Natural killer cell (primary cell): ENCODE data around the gene IL1B. TPM values are rescaled to one million over a fixed set of nuclear protein-coding genes. Genes with fewer than 3 reads are reported as not detected.

Source experiments
- ATAC-seq, 3 donors: fragments of 150-1000 bp in 2 of 3; fragments of 200-7000 bp in 1 of 3; cut with Tn5 transposase; 1 replicate in 1 of 3; 2 replicates in 2 of 3; pipeline ENCODE4 v1.10.0; 2021; ENCODE audit warnings: mild to moderate bottlenecking in 2 of 3, moderate library complexity in 2 of 3
- DNase-seq, 2 donors: peaks; one replicate each; pipeline versions ENCODE4 v3.0.0 to v3.0.0-alpha.2; 2013 to 2021; ENCODE audit warnings: mixed read lengths in 1 of 2
- H3K27ac ChIP-seq: one replicate; pipeline ENCODE4 v1.5.1; 2013; ENCODE audit warnings: mild to moderate bottlenecking, low read length
- H3K27me3 ChIP-seq: one replicate; pipeline ENCODE4 v1.6.1; 2013; ENCODE audit warnings: low read length; ENCODE audit not compliant: control insufficient read depth, insufficient read depth
- H3K36me3 ChIP-seq: one replicate; pipeline ENCODE4 v1.6.1; 2013; ENCODE audit warnings: low read length; ENCODE audit not compliant: control insufficient read depth, insufficient read depth
- H3K4me1 ChIP-seq: one replicate; pipeline ENCODE4 v1.6.1; 2013; ENCODE audit warnings: low read length; ENCODE audit not compliant: control insufficient read depth, insufficient read depth
- H3K4me3 ChIP-seq: one replicate; pipeline ENCODE4 v1.5.1; 2013; ENCODE audit warnings: low read length
- H3K9me3 ChIP-seq: one replicate; pipeline ENCODE4 v1.6.1; 2013; ENCODE audit warnings: low read length; ENCODE audit not compliant: control insufficient read depth, insufficient read depth
- H3K27ac Mint-ChIP-seq, 2 donors: one replicate each; pipeline ENCODE4 v1.8.0; 2022; ENCODE audit warnings: mild to moderate bottlenecking in 2 of 2, mixed read lengths in 2 of 2, moderate library complexity in 1 of 2
- H3K27me3 Mint-ChIP-seq, 2 donors: one replicate each; pipeline ENCODE4 v1.8.0; 2022; ENCODE audit warnings: low read depth in 2 of 2, mixed read lengths in 2 of 2
- H3K36me3 Mint-ChIP-seq: one replicate; pipeline ENCODE4 v1.8.0; 2022; ENCODE audit warnings: mixed read lengths
- H3K4me1 Mint-ChIP-seq, 2 donors: one replicate each; pipeline ENCODE4 v1.8.0; 2022; ENCODE audit warnings: mixed read lengths in 2 of 2
- H3K4me3 Mint-ChIP-seq: one replicate; pipeline ENCODE4 v1.8.0; 2022; ENCODE audit warnings: mild to moderate bottlenecking, moderate library complexity, mixed read lengths
- H3K9me3 Mint-ChIP-seq, 2 donors: one replicate each; pipeline ENCODE4 v1.8.0; 2022; ENCODE audit warnings: mixed read lengths in 2 of 2
- CTCF ChIP-seq: fragments of 200-600 bp; IDR thresholded peaks from one replicate; pipeline ENCODE4 v1.8.0; 2022; ENCODE audit warnings: antibody characterized with exemption
- WGBS: methylation state at CpG from one replicate; pipeline ENCODE4 v1.1.7; 2013; ENCODE audit warnings: missing lambda C conversion rate; ENCODE audit not compliant: insufficient coverage; 5-methylcytosine and 5-hydroxymethylcytosine counted together
- intact Hi-C: fragments of 100-400 bp; cut with micrococcal nuclease; formaldehyde crosslinking; loops from one replicate; pipeline ENCODE4 v1.14.2; 2022
- total RNA-seq, 4 donors: library from RNA; stranded (reverse); fragments of 120-200 nt in 1 of 4; gene quantifications; one replicate each; pipeline versions ENCODE4 v1.2.3 to v1.2.4, GENCODE V29; 2013 to 2022

The IL1B gene
- total RNA-seq, 3 donors from 2014 or later (not counting 1 experiment from before 2014, with no cell fraction given) = 92.6 to 250 (median 110) TPM

- Mint-ChIP-seq H3K4me1 (peaks cover 46 to 48% of the 10 kb centered on the region in 2 donors), H3K27ac (peak overlapping the region; percentile 85 to 87), H3K27me3 (peaks cover 0 to 3% of the 10 kb centered on the region in 2 donors), H3K4me3 (peak overlapping the region; percentile 59), H3K9me3 (no peaks in the 10 kb centered on the region), H3K36me3 (no peaks in the 10 kb centered on the region)
- ATAC-seq (peak; percentile 45 to 64 (median 64)), DNase-seq (no peak)
- intact Hi-C loops = loop anchor here (5.0 to 10.0 kb wide), 2 partner anchors 56 to 298 kb away; partner anchors contain the start of gene CHCHD5
- H3K4me1 ChIP-seq = peaks cover 31% of the 10 kb centered on the region
- no peak overlapping the region for H3K4me3 ChIP-seq
- H3K36me3 ChIP-seq = no peaks in the 10 kb centered on the region
- no peaks in the 10 kb centered on the region for H3K27me3 ChIP-seq
- H3K9me3 ChIP-seq = no peaks in the 10 kb centered on the region
- H3K27ac ChIP-seq = peak overlapping the region; percentile 68
- 19% methylated on average over 7 of the region's 7 CpGs for WGBS
- TF ChIP-seq CTCF = no peak
Measured at GRCh38 chr2:112880696-112881095, 44.1 kb upstream of the IL1B start.

- peak; percentile 66 to 76 (median 69) for ATAC-seq
- 65% methylated on average over 5 of the region's 5 CpGs for WGBS
- TF ChIP-seq CTCF = no peak
- Mint-ChIP-seq H3K27ac (peak overlapping the region; percentile 85 to 87), H3K4me1 (peaks cover 44 to 45% of the 10 kb centered on the region in 2 donors), H3K27me3 (peaks cover 0 to under 1% of the 10 kb centered on the region in 2 donors), H3K9me3 (no peaks in the 10 kb centered on the region), H3K36me3 (no peaks in the 10 kb centered on the region), H3K4me3 (peak overlapping the region; percentile 59)
- intact Hi-C loops = loop anchor here (5.0 to 10.0 kb wide), 2 partner anchors 55 to 298 kb away; partner anchors contain the start of gene CHCHD5
- no peaks in the 10 kb centered on the region for H3K36me3 ChIP-seq
- H3K27ac ChIP-seq = peak overlapping the region; percentile 68
- DNase-seq = no peak
- H3K27me3 ChIP-seq = no peaks in the 10 kb centered on the region
- no peaks in the 10 kb centered on the region for H3K9me3 ChIP-seq
- peaks cover 31% of the 10 kb centered on the region for H3K4me1 ChIP-seq
- H3K4me3 ChIP-seq = no peak overlapping the region
Measured at GRCh38 chr2:112880091-112880531, 43.5 kb upstream of the IL1B start.

DNA sequence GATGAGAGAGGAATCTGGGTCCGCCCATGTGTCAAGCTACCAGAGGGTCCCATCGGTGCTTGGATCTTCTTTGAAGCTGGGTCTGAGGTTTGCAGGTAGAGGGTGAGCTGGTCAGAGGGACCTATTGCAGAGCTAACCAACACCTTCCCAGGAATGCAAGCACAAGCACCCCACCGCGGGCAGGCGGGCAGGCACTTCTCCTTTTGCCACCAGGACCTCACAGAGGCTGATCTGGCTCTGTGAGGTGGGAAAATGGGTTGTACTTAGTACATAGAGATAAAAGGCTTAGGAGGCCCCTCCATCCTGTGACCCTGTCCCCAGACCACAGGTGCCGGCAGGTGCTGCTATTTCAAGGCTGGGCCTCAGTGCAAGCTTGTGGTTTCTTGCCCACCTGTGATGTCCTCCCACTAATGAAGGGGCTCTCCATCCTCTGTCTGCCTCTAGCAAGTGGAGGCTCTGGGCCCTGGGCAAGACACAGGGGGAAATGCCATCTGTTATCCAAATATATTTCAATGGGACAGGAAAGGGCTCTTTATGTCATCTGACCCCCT lies 43.0 kb upstream of the IL1B start:
- Mint-ChIP-seq H3K27me3 (no peaks in the 10 kb centered on the region), H3K36me3 (no peaks in the 10 kb centered on the region), H3K9me3 (no peaks in the 10 kb centered on the region), H3K4me3 (peak overlapping the region; percentile 59), H3K4me1 (peaks cover 39% of the 10 kb centered on the region in 2 donors), H3K27ac (peak overlapping the region; percentile 85 to 87)
- H3K36me3 ChIP-seq = no peaks in the 10 kb centered on the region
- DNase-seq (peak in 1 of 2 donors; percentile 34), ATAC-seq (peak in 2 of 3 donors; percentile 11 to 15)
- peaks cover 28% of the 10 kb centered on the region for H3K4me1 ChIP-seq
- 48% methylated on average over 6 of the region's 6 CpGs for WGBS
- no peak for TF ChIP-seq CTCF
- H3K27ac ChIP-seq = peak overlapping the region; percentile 68
- no peaks in the 10 kb centered on the region for H3K27me3 ChIP-seq
- H3K9me3 ChIP-seq = no peaks in the 10 kb centered on the region
- intact Hi-C loops = loop anchor here (5.0 to 10.0 kb wide), 2 partner anchors 55 to 297 kb away; partner anchors contain the start of gene CHCHD5
- H3K4me3 ChIP-seq = no peak overlapping the region
